Skeletal muscle tissue (tissue), 4 donors: Measurements from ENCODE around the gene TEX19. TPM values are rescaled to one million over a fixed set of nuclear protein-coding genes. Genes with fewer than 3 reads are reported as not detected.

ENCODE experiments used
- H3K27ac ChIP-seq: one replicate; pipeline ENCODE4 v1.7.0; 2013; ENCODE audit warnings: mild to moderate bottlenecking, low read depth, low read length, inconsistent platforms
- H3K27me3 ChIP-seq, 3 donors: one replicate each; pipeline ENCODE4 v1.7.0; 2013; ENCODE audit warnings: low read length in 3 of 3; ENCODE audit not compliant: control insufficient read depth in 3 of 3, insufficient read depth in 3 of 3
- H3K36me3 ChIP-seq, 3 donors: one replicate each; pipeline ENCODE4 v1.7.0; 2013; ENCODE audit warnings: low read length in 3 of 3; ENCODE audit not compliant: control insufficient read depth in 3 of 3, insufficient read depth in 3 of 3
- H3K4me1 ChIP-seq, 3 donors: one replicate each; pipeline ENCODE4 v1.7.0; 2013; ENCODE audit warnings: low read length in 3 of 3, mild to moderate bottlenecking in 3 of 3; ENCODE audit not compliant: control insufficient read depth in 3 of 3, insufficient read depth in 3 of 3
- H3K4me3 ChIP-seq, 3 donors: one replicate each; pipeline ENCODE4 v1.7.0; 2013; ENCODE audit warnings: low read length in 3 of 3
- H3K9ac ChIP-seq, 3 donors: one replicate each; pipeline ENCODE4 v1.7.0; 2013; ENCODE audit warnings: low read length in 3 of 3, mild to moderate bottlenecking in 3 of 3, moderate library complexity in 2 of 3, low read depth in 1 of 3
- H3K9me3 ChIP-seq, 3 donors: one replicate each; pipeline ENCODE4 v1.7.0; 2013; ENCODE audit warnings: low read length in 3 of 3; ENCODE audit not compliant: control insufficient read depth in 3 of 3
- total RNA-seq: library from RNA; depleted of rRNA; stranded (reverse); fragments of >200 nt; gene quantifications from one replicate; pipeline ENCODE4 v1.2.3, GENCODE V29; 2014
- donor health status: Osteomylitis.

Gene TEX19
- total RNA-seq, 1 donor from 2014 or later: 0.52 TPM

GRCh38 chr17:82399601-82400101 lies 40.6 kb downstream of the TEX19 start:
- Histone ChIP-seq H3K9ac (peak overlapping the region in 1 of 3 donors; percentile 68), H3K4me1 (peaks cover 18 to 19% (median 18%) of the 10 kb centered on the region in 3 donors), H3K9me3 (no peaks in the 10 kb centered on the region), H3K27ac (peak overlapping the region; percentile 48), H3K36me3 (peaks cover 13 to 22% (median 14%) of the 10 kb centered on the region in 3 donors), H3K4me3 (peak overlapping the region; percentile 7 to 50 (median 46)), H3K27me3 (no peaks in the 10 kb centered on the region)

- peaks cover 13 to 22% (median 14%) of the 10 kb centered on the region in 3 donors for H3K36me3 ChIP-seq
- peak overlapping the region; percentile 48 for H3K27ac ChIP-seq
- no peaks in the 10 kb centered on the region for H3K9me3 ChIP-seq
- H3K4me3 ChIP-seq: no peak overlapping the region
- H3K9ac ChIP-seq: peak overlapping the region in 1 of 3 donors; percentile 68
- H3K27me3 ChIP-seq: no peaks in the 10 kb centered on the region
- H3K4me1 ChIP-seq: peaks cover 18 to 19% (median 18%) of the 10 kb centered on the region in 3 donors
Measured at GRCh38 chr17:82400206-82400605, 41.2 kb downstream of the TEX19 start.

- H3K27ac ChIP-seq: no peak overlapping the region
- H3K27me3 ChIP-seq: no peaks in the 10 kb centered on the region
- H3K9ac ChIP-seq: no peak overlapping the region
- H3K4me1 ChIP-seq: peaks cover 18 to 19% (median 18%) of the 10 kb centered on the region in 3 donors
- peaks cover 13 to 22% (median 14%) of the 10 kb centered on the region in 3 donors for H3K36me3 ChIP-seq
- H3K9me3 ChIP-seq: no peaks in the 10 kb centered on the region
- H3K4me3 ChIP-seq: no peak overlapping the region
Measured at GRCh38 chr17:82400830-82401229, 41.8 kb downstream of the TEX19 start.

GRCh38 chr17:82402865-82403264 lies 43.8 kb downstream of the TEX19 start:
- H3K4me1 ChIP-seq: peaks cover 18 to 29% (median 28%) of the 10 kb centered on the region in 3 donors
- no peaks in the 10 kb centered on the region for H3K9me3 ChIP-seq
- no peak overlapping the region for H3K27ac ChIP-seq
- no peaks in the 10 kb centered on the region for H3K27me3 ChIP-seq
- H3K4me3 ChIP-seq: no peak overlapping the region
- peaks cover 13 to 19% (median 15%) of the 10 kb centered on the region in 3 donors for H3K36me3 ChIP-seq
- H3K9ac ChIP-seq: no peak overlapping the region

- Histone ChIP-seq H3K27ac (no peak overlapping the region), H3K9ac (no peak overlapping the region), H3K36me3 (peaks cover 17 to 21% (median 19%) of the 10 kb centered on the region in 3 donors), H3K4me3 (no peak overlapping the region), H3K9me3 (no peaks in the 10 kb centered on the region), H3K27me3 (no peaks in the 10 kb centered on the region), H3K4me1 (peaks cover 17 to 29% (median 27%) of the 10 kb centered on the region in 3 donors)
Measured at GRCh38 chr17:82403662-82404660, 44.9 kb downstream of the TEX19 start.

GRCh38 chr17:82405051-82405450 lies 46.0 kb downstream of the TEX19 start:
- H3K27me3 ChIP-seq: no peaks in the 10 kb centered on the region
- H3K4me1 ChIP-seq: peaks cover 6 to 18% (median 17%) of the 10 kb centered on the region in 3 donors
- no peak overlapping the region for H3K9ac ChIP-seq
- no peaks in the 10 kb centered on the region for H3K9me3 ChIP-seq
- H3K36me3 ChIP-seq: peaks cover 17 to 24% (median 24%) of the 10 kb centered on the region in 3 donors
- H3K4me3 ChIP-seq: no peak overlapping the region
- no peak overlapping the region for H3K27ac ChIP-seq

- Histone ChIP-seq H3K27ac (no peak overlapping the region), H3K4me3 (no peak overlapping the region), H3K36me3 (peaks cover 17 to 24% (median 24%) of the 10 kb centered on the region in 3 donors)
Measured at GRCh38 chr17:82406131-82406671, 47.2 kb downstream of the TEX19 start.

GRCh38 chr17:82407255-82407654 lies 48.2 kb downstream of the TEX19 start:
- Histone ChIP-seq H3K4me1 (peaks cover 4 to 15% (median 13%) of the 10 kb centered on the region in 3 donors), H3K36me3 (peaks cover 18 to 26% (median 24%) of the 10 kb centered on the region in 3 donors), H3K4me3 (peak overlapping the region in 1 of 3 donors; percentile 49), H3K9ac (no peak overlapping the region), H3K27ac (peak overlapping the region; percentile 69), H3K27me3 (no peaks in the 10 kb centered on the region), H3K9me3 (no peaks in the 10 kb centered on the region)

More at GRCh38 chr17:82406131-82406671, 47.2 kb downstream of the TEX19 start:
- H3K9ac ChIP-seq: no peak overlapping the region
- peaks cover 4 to 15% (median 11%) of the 10 kb centered on the region in 3 donors for H3K4me1 ChIP-seq
- no peaks in the 10 kb centered on the region for H3K9me3 ChIP-seq
- H3K27me3 ChIP-seq: no peaks in the 10 kb centered on the region

- Histone ChIP-seq H3K36me3 (peaks cover 14 to 24% (median 23%) of the 10 kb centered on the region in 3 donors), H3K9me3 (no peaks in the 10 kb centered on the region)
Measured at GRCh38 chr17:82408288-82408937, 49.4 kb downstream of the TEX19 start.

More at GRCh38 chr17:82408288-82408937, 49.4 kb downstream of the TEX19 start:
- peaks cover 4 to 15% (median 13%) of the 10 kb centered on the region in 3 donors for H3K4me1 ChIP-seq
- no peak overlapping the region for H3K9ac ChIP-seq
- H3K27me3 ChIP-seq: no peaks in the 10 kb centered on the region
- no peak overlapping the region for H3K4me3 ChIP-seq
- no peak overlapping the region for H3K27ac ChIP-seq
